RWPE1 (cell line): ENCODE data around the gene NHLRC4.

Experiments used
- CTCF ChIA-PET: fragments of 350-600 bp; sonication (Branson Sonifier 250); formaldehyde crosslinking; extraction: SDS; loops from one replicate; lab custom pipeline; 2021; lab: Yijun Ruan, JAX
- POLR2A ChIA-PET: fragments of 400-600 bp; formaldehyde crosslinking; extraction: SDS; loops from one replicate; lab custom pipeline; 2020; ENCODE audit warnings: antibody characterized with exemption; ENCODE audit not compliant: low non-redundant PET; lab: Yijun Ruan, JAX
- DNase-seq: peaks from one replicate; pipeline ENCODE4 v3.0.0; 2012; ENCODE audit warnings: low spot score
- H3K27ac ChIP-seq: fragments of 450-650 bp; 2 replicates; pipeline ENCODE4 v1.5.1; 2017
- TF ChIP-seq, protein P1 (sequence below): fragments of 450-650 bp; conservative IDR thresholded peaks from 2 replicates; pipeline ENCODE4 v1.5.1; 2017; ENCODE audit warnings: low read depth, mild to moderate bottlenecking

The NHLRC4 gene

DNA sequence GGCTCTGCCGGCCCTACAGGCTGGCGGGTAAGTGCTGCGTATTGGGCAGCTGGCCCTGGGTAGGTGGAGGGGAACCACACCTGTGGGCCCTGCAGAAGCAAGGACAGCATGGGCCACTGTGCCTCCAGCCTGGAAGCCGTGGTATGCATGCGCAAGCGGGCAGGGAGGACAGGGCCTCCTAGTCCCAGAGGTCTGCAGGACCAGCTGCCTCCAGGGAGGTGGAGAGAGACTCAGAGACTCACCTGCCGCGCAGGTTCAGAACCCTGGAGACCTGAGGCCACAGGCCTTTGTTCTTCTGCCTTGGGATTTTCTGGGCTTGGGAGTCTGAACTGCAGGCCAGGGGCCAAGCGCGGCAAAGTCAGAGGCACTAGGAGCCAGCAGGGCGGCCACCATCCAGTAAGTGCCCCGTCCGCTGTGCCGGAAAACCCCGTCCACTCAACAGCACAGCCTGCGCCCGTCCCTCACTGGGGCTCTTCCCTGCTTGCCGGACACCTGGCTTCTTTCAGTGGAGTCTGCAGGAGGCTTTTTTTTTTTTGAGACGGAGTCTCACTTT lies 14.2 kb downstream of the NHLRC4 start:
- H3K27ac ChIP-seq = peak overlapping the region; percentile 13; the same call in 1 of the 2 replicates
- ChIA-PET POLR2A (no interaction called here), CTCF (interaction anchor here (0.6 kb wide), 1 partner anchor 63 kb away, joined by 7 read pairs; no protein-coding TSS in a partner anchor)
- TF ChIP-seq, protein P1, sequence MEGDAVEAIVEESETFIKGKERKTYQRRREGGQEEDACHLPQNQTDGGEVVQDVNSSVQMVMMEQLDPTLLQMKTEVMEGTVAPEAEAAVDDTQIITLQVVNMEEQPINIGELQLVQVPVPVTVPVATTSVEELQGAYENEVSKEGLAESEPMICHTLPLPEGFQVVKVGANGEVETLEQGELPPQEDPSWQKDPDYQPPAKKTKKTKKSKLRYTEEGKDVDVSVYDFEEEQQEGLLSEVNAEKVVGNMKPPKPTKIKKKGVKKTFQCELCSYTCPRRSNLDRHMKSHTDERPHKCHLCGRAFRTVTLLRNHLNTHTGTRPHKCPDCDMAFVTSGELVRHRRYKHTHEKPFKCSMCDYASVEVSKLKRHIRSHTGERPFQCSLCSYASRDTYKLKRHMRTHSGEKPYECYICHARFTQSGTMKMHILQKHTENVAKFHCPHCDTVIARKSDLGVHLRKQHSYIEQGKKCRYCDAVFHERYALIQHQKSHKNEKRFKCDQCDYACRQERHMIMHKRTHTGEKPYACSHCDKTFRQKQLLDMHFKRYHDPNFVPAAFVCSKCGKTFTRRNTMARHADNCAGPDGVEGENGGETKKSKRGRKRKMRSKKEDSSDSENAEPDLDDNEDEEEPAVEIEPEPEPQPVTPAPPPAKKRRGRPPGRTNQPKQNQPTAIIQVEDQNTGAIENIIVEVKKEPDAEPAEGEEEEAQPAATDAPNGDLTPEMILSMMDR = no peak
- no peak for DNase-seq

DNA sequence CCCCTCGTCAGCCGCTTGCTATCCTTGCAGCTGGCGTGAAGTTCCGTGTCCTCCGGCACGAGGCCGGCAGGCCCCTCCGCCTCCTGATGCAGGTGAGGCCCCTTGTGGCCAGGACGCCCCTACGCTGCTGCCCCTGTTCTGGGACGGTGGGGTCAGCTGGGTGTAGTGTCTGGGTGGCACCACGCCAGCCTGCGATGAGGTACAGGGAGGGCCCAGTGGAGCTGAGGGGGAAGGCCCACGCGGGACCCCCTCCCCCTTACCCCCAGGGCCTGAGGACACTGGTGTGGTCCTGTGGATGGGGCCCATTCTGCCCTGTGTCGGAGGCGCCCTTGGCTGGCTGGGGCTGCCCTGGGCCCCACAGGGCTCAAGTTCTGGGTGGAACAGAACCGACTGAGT lies 15.4 kb downstream of the NHLRC4 start:
- CTCF ChIA-PET = interaction anchor here (0.6 to 1.2 kb wide), 7 partner anchors 10 to 137 kb away, joined by 3 to 7 read pairs (median 4); partner anchors contain the start of genes PIGQ and RHOT2
- POLR2A ChIA-PET = no interaction called here
- 0 out of 2 replicates have a peak overlapping the region, but pooled peaks have one; percentile 47 for H3K27ac ChIP-seq
- TF ChIP-seq, protein P1 = no peak
- DNase-seq = no peak

- ChIA-PET CTCF (interaction anchor here (0.6 to 1.2 kb wide), 7 partner anchors 10 to 137 kb away, joined by 3 to 7 read pairs (median 4); partner anchors contain the start of genes PIGQ and RHOT2), POLR2A (interaction anchor here (0.7 kb wide), 1 partner anchor 81 kb away, joined by 5 read pairs; no protein-coding TSS in a partner anchor)
Measured at GRCh38 chr16:582614-583331, 16.0 kb downstream of the NHLRC4 start.

GRCh38 chr16:583470-583814 lies 16.6 kb downstream of the NHLRC4 start:
- DNase-seq = no peak
- TF ChIP-seq, protein P1 = no peak
- ChIA-PET CTCF (interaction anchor here (0.8 to 1.2 kb wide), 2 partner anchors 9 to 78 kb away, joined by 4 read pairs; no protein-coding TSS in a partner anchor), POLR2A (no interaction called here)
- H3K27ac ChIP-seq = peak overlapping the region; percentile 47; the same call in 1 of the 2 replicates

More at GRCh38 chr16:582614-583331, 16.0 kb downstream of the NHLRC4 start:
- TF ChIP-seq, protein P1 = no peak
- DNase-seq = no peak
- peak overlapping the region; percentile 47; the same call in 1 of the 2 replicates for H3K27ac ChIP-seq

DNA sequence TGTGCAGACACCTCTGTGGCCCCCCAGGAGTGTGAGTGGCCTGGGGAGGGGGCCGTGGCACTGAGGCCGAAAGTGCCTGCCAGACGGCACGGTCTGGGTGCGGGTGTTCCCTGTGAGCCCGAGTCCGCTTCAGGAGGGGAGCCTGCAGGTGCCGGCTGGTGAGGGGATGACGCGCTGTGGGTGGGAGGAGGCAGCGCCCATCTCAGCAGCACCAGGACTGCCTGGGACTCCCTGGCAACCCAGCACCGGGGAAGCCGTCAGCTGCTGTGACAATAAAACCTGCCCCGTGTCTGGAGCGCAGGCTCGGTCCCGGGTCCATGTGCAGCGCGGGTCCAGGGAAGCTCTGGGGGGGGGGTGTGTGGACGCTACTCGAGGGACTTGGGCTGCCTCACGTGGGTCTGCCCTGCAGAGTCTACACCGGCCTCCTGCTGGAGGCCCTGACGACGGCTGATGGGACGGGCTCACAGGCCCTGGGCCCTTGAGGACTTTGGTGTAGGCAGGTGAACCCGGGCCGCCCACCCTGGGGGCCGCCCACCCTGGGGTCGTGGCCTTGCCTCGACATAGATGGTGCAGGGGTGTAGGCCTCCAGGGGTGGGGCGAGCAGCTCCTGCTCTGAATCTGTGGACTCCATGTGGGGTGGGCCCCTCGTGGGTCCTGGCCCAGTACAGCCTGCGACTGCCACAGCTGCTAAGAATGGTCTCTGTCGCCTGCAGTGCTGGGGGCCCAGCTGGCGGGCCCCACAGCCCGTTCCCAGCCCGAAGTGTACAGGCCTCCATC lies 17.2 kb downstream of the NHLRC4 start:
- TF ChIP-seq, protein P1 = no peak
- no peak for DNase-seq
- CTCF ChIA-PET = interaction anchor here (0.8 kb wide), 1 partner anchor 77 kb away, joined by 4 read pairs; no protein-coding TSS in a partner anchor
- 0 out of 2 replicates have a peak overlapping the region, but pooled peaks have one; percentile 47 for H3K27ac ChIP-seq
- POLR2A ChIA-PET = no interaction called here

- POLR2A ChIA-PET = no interaction called here
Measured at GRCh38 chr16:585351-585750, 18.5 kb downstream of the NHLRC4 start.

More at GRCh38 chr16:585351-585750, 18.5 kb downstream of the NHLRC4 start:
- no peak overlapping the region for H3K27ac ChIP-seq
- CTCF ChIA-PET = no interaction called here
- TF ChIP-seq, protein P1 = no peak
- no peak for DNase-seq
